GM12864 (cell line): ENCODE data around the gene BTBD6.
"Not testable (repeated sequence)": the region's sequence is repeated elsewhere in the genome, so short reads cannot be mapped to it uniquely, and the experiment has no call there.

Experiments
- DNase-seq: peaks from one replicate; pipeline ENCODE4 v3.0.0-alpha.2; 2011; ENCODE audit warnings: low read depth
- H3K4me3 ChIP-seq: 2 replicates; pipeline ENCODE4 v1.5.1; 2011; ENCODE audit warnings: mild to moderate bottlenecking, low read depth, low read length, control low read depth
- CTCF ChIP-seq: IDR thresholded peaks from 2 replicates; pipeline ENCODE4 v1.5.1; 2011; ENCODE audit warnings: low read depth, mild to moderate bottlenecking, moderate library complexity, low read length, control low read depth, inconsistent platforms; ENCODE audit errors: missing control alignments

BTBD6 gene

GRCh38 chr14:105292826-105293711 is 44.7 kb downstream of the BTBD6 start:
- no peak for DNase-seq
- TF ChIP-seq CTCF, result no peak

GRCh38 chr14:105294142-105294597 is 45.8 kb downstream of the BTBD6 start:
- no peak for TF ChIP-seq CTCF
- DNase-seq, result no peak
- H3K4me3 ChIP-seq, result no peak overlapping the region

More at GRCh38 chr14:105292826-105293711, 44.7 kb downstream of the BTBD6 start:
- no peak overlapping the region for H3K4me3 ChIP-seq

GRCh38 chr14:105297311-105297710 is 49.0 kb downstream of the BTBD6 start:
- H3K4me3 ChIP-seq, DNase-seq: not testable (repeated sequence)

GRCh38 chr14:105299654-105300541 is 51.6 kb downstream of the BTBD6 start:
- no peak for DNase-seq
- TF ChIP-seq CTCF, result no peak
- H3K4me3 ChIP-seq, result peak overlapping the region; percentile 93
